ENCODE results near the gene CBX2.

Gene CBX2

GRCh38 chr17:79811868-79812352, 34.0 kb downstream of the CBX2 start:
- no peak for DNase-seq (ENCODE audit: low read depth in 2 of 2)

- DNase-seq (ENCODE audit: low read depth in 2 of 2): no peak
Measured at GRCh38 chr17:79812353-79813258, 34.7 kb downstream of the CBX2 start.

DNA sequence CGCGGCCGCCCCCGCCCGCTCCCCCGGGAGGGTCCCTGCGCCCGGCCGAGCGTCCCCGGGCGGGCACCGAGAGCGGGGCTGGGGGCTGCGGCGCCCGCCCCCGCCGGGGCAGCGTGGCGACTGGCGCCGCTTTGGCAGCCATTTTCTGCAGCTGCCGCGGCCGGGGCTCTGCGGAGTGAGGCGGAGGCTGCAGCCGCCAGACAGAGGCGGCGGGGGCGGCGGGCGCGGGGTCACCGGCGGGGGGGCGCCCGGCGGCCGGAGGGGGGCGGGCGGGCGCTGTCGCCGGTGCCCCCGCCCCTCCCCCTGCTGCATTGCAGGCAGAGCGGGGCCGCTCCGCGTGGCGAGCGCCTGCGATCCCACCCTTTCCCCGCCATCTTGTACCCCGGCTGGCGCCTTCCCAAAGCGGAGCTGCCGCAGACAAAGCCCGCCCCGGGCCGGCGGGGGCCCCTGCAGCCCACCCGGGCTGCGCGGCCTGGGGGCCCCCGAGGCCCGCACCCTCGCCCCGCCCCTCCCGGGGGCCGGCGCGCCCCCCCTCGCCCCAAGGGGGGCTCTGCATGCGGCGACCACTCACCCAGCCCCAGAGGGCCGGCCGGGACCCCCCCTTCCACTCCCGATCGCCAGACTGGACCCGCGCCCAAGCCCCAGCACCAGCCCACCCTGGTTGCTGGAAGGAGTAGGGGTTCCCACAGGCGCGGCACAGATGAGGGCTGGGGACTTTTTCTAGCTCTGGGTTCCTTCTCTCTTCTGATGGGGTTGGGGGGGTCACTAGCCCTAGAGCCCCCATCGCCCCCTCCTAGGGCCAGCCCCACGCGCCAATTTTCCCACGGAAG, 35.6 kb downstream of the CBX2 start:
- no peak for DNase-seq (ENCODE audit: low read depth in 2 of 2)

GRCh38 chr17:79814127-79814973, 36.4 kb downstream of the CBX2 start:
- no peak for DNase-seq (ENCODE audit: low read depth in 2 of 2)

- DNase-seq (ENCODE audit: low read depth in 2 of 2): no peak
Measured at GRCh38 chr17:79814974-79815835, 37.3 kb downstream of the CBX2 start.

DNA sequence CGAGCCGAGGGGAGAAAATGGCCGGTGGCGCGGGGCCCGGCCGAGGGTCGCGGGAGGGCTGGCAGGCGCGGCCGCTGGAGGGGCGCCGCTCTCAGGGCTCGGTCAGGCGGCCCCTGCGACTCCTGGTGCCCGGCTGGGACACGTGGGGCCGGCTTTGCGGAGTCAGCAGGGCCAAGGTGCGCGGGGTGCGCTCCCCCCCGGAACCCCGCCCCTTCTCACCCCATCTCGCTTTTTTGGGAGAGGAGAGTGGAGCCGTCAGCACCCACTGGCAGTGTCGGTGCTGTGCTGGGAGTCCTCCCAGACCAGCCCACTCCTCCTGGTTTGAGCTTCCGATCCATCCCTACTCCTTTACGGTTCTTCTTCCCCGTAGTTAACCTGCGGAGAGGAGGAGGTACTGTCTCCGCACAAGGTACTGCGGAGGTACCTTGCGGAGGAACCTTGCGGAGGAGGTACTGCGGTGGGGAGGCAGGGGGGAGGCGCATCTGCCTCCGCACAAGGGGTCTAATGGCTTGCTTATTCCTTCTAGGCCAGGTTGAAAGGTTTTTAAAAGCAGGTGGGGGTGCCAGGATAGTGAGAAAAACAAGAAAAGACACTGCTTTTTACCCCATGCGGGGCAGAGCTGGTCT, 38.0 kb downstream of the CBX2 start:
- no peak for DNase-seq (ENCODE audit: low read depth in 2 of 2)

DNA sequence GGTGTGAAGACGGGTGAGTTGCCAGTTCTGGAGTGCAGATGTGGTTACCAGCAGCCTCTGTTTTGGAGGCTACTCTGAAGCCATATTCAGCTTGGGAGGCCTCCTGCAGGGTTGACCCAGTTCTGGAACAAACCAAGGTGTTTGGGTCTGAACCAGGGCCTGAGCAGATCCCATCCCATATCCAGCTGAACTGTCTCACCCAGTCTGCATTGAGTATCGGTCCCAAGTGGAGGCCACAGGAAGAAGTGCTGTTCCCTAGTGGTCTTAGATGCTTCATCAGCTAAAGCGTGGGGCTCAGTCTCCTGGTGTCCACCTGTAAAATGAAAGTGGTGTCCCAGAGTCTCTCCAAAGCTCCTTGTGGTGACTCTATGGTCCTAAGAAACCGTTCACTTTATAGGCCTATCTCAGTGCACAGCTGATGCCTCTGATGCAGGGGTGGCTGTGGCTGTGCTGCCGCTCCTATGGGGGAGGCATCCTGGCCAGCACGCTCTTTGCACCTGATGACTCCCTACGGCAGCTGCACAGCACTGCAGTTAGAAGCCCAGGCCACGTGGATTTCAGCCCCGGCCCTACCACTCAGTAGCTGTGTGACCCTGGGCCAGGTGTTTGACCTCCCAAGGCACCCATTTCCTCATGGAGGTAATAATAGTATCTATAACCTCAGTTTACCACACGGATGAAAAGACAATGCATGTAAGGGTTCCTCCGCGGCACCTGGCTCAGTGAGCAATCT, 40.2 kb downstream of the CBX2 start:
- no peak for DNase-seq (ENCODE audit: low read depth in 2 of 2)

GRCh38 chr17:79819085-79819484, 41.1 kb downstream of the CBX2 start:
- no peak for DNase-seq (ENCODE audit: low read depth in 2 of 2)

DNA sequence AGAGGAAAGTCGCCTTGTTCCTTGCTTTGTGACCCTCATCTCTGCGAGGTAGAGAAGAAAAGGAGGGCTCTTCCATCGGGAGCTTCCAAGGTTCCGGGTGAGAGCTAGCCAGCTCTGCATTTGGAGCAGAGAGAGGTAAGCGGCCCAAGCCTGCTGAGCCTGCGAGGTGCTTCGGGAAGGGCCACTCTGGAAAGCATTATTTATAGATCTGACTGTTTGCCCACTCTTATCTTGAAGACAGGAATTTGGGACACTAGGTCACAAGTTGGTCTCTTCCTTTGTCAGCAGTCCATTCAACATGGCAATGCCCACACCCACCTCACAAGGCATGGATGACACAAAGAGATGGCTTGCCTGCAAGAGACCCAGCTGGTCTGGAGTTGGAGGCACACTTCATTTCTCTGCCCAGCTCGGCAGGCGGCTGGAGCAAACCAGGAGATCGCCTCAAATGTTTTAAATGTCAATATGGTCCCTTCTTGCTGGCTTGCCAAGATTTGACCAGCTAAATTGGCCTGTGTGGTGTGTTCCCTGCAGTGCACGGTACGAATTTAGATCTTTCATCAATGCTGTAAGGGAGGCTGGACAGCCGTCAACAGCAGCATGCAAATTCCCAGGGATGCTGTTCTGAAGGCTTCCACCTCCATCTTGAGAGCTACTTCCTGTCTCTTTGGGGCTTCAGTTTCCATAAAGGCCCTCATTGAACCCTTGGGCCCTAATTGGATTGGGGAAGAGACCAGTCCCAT, 41.8 kb downstream of the CBX2 start:
- DNase-seq (ENCODE audit: low read depth in 2 of 2): no peak

GRCh38 chr17:79820959-79821330, 43.0 kb downstream of the CBX2 start:
- no peak for DNase-seq (ENCODE audit: low read depth in 2 of 2)

- no peak for DNase-seq (ENCODE audit: low read depth in 2 of 2)
Measured at GRCh38 chr17:79821331-79822095, 43.6 kb downstream of the CBX2 start.

DNA sequence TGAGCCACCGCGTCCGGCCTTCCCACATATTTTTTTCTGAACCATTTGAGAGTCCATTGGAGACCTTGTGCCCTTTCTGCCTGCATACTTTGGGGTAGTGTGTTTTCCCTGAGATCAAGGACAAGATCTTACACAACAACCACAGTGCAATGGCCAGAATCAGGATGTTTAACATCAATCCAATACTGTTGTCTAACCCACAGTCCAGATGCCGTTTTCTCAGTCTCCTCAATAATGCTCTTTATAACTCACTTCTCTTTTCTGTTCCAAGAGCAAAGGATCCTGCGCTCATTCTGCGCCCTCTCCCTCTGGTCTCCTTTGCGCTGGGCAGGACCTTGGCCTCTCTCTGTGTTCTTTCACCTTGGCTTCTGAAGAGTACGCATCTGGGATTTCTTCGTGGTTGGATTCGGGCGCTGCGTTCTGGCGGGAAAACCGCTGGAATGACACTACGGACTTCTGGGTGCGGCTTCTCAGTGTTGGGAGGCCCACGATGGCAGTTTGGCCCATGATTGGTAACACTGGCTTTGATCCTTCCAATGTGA, 44.7 kb downstream of the CBX2 start:
- DNase-seq (ENCODE audit: low read depth in 2 of 2): no peak

DNA sequence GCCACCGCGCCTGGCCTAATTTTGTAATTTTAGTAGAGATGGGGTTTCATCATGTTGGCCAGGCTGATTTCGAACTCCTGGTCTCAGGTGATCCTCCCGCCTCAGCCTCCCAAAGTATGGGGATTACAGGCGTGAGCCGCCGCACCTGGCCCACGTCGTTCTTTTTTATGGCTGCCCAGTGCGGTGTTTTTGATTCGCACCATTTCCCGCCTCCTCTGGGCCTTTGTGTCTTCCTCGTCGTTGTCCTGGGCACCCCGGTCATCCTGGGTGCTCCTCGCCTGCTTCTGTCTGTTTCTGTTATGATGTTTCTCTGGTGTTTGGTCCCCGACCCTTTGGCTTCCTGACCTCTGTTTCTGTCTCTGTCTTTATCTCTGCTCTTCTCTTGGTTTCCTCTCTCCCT, 46.3 kb downstream of the CBX2 start:
- DNase-seq (ENCODE audit: low read depth in 2 of 2): no peak

- DNase-seq (ENCODE audit: low read depth in 2 of 2): no peak
Measured at GRCh38 chr17:79824893-79825579, 47.1 kb downstream of the CBX2 start.

- no peak for DNase-seq (ENCODE audit: low read depth in 2 of 2)
Measured at GRCh38 chr17:79825580-79825921, 47.6 kb downstream of the CBX2 start.

- DNase-seq (ENCODE audit: low read depth in 2 of 2): no peak
Measured at GRCh38 chr17:79826204-79826680, 48.3 kb downstream of the CBX2 start.

DNA sequence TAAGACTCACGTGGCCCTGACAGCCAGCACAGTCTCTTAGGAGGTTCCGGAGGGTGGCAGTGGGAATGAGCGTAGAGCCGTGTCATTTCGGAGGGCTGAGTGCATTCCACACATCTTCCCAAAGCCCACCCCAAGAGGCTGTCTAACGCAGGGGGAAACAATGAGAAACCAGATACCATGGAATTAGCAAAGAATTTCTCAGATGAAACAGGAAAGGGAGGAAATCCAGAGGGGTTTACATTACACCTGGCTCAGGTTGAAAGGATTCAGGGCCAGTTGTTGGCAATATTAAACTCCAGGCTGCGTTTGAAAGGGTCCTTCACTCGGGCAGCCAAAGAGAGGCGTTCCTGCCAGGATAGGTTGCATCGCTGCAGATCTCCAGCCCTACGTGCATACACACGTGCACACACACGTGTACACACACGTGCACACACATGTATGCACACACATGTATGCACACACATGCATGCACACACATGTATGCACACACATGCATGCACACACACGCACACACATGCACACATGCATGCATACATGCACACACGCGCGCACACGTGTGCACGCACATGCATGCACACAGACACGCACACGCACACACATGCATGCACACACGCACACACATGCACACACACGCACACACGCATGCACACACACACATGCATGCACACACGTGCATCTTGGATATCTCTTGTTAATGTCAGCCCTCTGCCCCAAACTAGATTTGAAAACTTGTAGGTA, 49.1 kb downstream of the CBX2 start:
- DNase-seq (ENCODE audit: low read depth in 2 of 2): no peak

Measured in stimulated activated CD4-positive, alpha-beta T cell treated with anti-CD3 and anti-CD28 coated beads, Interleukin-15, amount 100 ng/mL, for 48 hours (primary cell).